SU-DHL-6 (cell line): ENCODE results near the gene HTATSF1.

Experiments
- EZH2phosphoT487 ChIP-seq: fragments of 200-600 bp; sonication (generic), shearing (Covaris generic); conservative IDR thresholded peaks from 2 replicates; pipeline ENCODE4 v1.6.1; 2018; ENCODE audit warnings: mild to moderate bottlenecking, antibody characterized with exemption, low read length, moderate library complexity, mixed read lengths
- TF ChIP-seq, protein P1 (sequence below): fragments of 200-600 bp; sonication (generic); IDR thresholded peaks from one replicate; pipeline ENCODE4 v1.5.1; 2017; ENCODE audit warnings: antibody characterized with exemption, mild to moderate bottlenecking, low read length, moderate library complexity; ENCODE audit not compliant: insufficient read depth, poor library complexity, severe bottlenecking

DNA sequence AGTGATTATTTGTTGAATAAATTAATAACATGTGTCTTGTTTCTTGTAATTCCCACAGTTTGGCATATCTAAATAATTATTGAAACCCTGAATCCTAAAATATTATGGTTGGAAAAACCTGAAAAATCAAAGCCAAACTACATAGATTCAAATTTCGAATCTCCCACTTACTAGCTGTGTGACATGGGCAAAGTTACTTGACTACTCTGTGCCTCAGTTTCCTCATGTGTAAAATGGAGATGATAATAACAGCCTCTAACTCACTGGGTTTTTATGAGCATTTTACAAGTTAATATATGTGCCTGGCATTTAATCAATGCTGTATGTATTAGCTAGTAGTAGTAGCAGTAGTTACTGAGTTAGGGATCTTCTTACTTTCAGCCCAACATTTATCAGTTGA lies 44.3 kb upstream of the HTATSF1 start:
- TF ChIP-seq, protein P1, sequence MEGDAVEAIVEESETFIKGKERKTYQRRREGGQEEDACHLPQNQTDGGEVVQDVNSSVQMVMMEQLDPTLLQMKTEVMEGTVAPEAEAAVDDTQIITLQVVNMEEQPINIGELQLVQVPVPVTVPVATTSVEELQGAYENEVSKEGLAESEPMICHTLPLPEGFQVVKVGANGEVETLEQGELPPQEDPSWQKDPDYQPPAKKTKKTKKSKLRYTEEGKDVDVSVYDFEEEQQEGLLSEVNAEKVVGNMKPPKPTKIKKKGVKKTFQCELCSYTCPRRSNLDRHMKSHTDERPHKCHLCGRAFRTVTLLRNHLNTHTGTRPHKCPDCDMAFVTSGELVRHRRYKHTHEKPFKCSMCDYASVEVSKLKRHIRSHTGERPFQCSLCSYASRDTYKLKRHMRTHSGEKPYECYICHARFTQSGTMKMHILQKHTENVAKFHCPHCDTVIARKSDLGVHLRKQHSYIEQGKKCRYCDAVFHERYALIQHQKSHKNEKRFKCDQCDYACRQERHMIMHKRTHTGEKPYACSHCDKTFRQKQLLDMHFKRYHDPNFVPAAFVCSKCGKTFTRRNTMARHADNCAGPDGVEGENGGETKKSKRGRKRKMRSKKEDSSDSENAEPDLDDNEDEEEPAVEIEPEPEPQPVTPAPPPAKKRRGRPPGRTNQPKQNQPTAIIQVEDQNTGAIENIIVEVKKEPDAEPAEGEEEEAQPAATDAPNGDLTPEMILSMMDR: no peak
- TF ChIP-seq EZH2phosphoT487: no peak
